ENCODE results near the gene GDPGP1.

GRCh38 chr15:90205886-90206285, 28.1 kb upstream of the GDPGP1 start:
- TF ChIP-seq CTCF (IDR thresholded peaks at IDR 0.05) (no peak), POLR2A (IDR thresholded peaks at IDR 0.05) (no peak)
